Testis (tissue), 3 donors: Measurements from ENCODE around the gene PLCL2. TPM values are rescaled to one million over a fixed set of nuclear protein-coding genes. Genes with fewer than 3 reads are reported as not detected.
A peak's percentile ranks its signal among the peaks of the same experiment; 100 is the strongest.

ENCODE experiments used
- DNase-seq: peaks from one replicate; pipeline ENCODE4 v3.0.0-alpha.2; 2019
- H3K27ac ChIP-seq, 2 donors: fragments of 200-600 bp; sonication (generic); one replicate each; pipeline ENCODE4 v1.5.1; 2019
- H3K27me3 ChIP-seq: fragments of 200-600 bp; sonication (generic); one replicate; pipeline ENCODE4 v1.5.1; 2019
- H3K36me3 ChIP-seq: fragments of 200-600 bp; sonication (generic); one replicate; pipeline ENCODE4 v1.5.1; 2017; ENCODE audit warnings: low read depth; ENCODE audit errors: missing control alignments
- H3K4me1 ChIP-seq: fragments of 200-600 bp; sonication (generic); one replicate; pipeline ENCODE4 v1.5.1; 2019
- H3K4me3 ChIP-seq, 2 donors: fragments of 200-600 bp; sonication (generic); one replicate each; pipeline ENCODE4 v1.5.1; 2017 to 2019
- H3K9me3 ChIP-seq: fragments of 200-600 bp; sonication (generic); one replicate; pipeline ENCODE4 v1.5.1; 2017
- CTCF ChIP-seq, 3 experiments: fragments of 450-650 bp in 2 of 3; fragments of 200-600 bp in 1 of 3; sonication (generic) in 1 of 3; IDR thresholded peaks; one replicate each; pipeline ENCODE4 v1.5.1; 2016 to 2019; ENCODE audit warnings: antibody characterized with exemption in 3 of 3, mild to moderate bottlenecking in 2 of 3, moderate library complexity in 1 of 3
- POLR2A ChIP-seq: fragments of 450-650 bp; IDR thresholded peaks from one replicate; pipeline ENCODE4 v1.6.1; 2017; ENCODE audit warnings: antibody characterized with exemption, mild to moderate bottlenecking, moderate library complexity
- WGBS, 2 donors: methylation state at CpG; one replicate each; pipeline ENCODE4 v1.1.5; 2018; 5-methylcytosine and 5-hydroxymethylcytosine counted together
- intact Hi-C: fragments of 100-400 bp; cut with DNase I; formaldehyde crosslinking; loops from one replicate; pipeline ENCODE4 v1.15.1; 2023; ENCODE audit warnings: low total_unique reads
- polyA plus RNA-seq: library from polyadenylated mRNA; stranded (reverse); fragments of 350-450 nt; fragmentation: Illumina TruSeq; extraction: RNeasy Lipid Tissue Mini Kit (QIAGEN cat#74804); gene quantifications from one replicate; pipeline ENCODE4 v1.2.3, GENCODE V29; 2014; ENCODE audit warnings: low read depth, low replicate concordance; ENCODE audit not compliant: insufficient read depth
- total RNA-seq, 2 donors: library from RNA; depleted of rRNA; stranded (reverse); fragments of >200 nt; gene quantifications; one replicate each; pipeline ENCODE4 v1.2.3, GENCODE V29; 2016

The PLCL2 gene
- total and polyA plus RNA-seq, 3 donors from 2014 or later = 10.7 to 23.0 (median 15.0) TPM

GRCh38 chr3:17070161-17070959, 185.6 kb downstream of the PLCL2 start:
- Histone ChIP-seq H3K4me3 (no peak overlapping the region), H3K27me3 (no peaks in the 10 kb centered on the region), H3K36me3 (no peaks in the 10 kb centered on the region), H3K27ac (no peak overlapping the region), H3K9me3 (no peaks in the 10 kb centered on the region), H3K4me1 (no peaks in the 10 kb centered on the region)
- WGBS, 2 donors = 30 to 45% methylated on average over 5 of the region's 5 CpGs
- intact Hi-C loops = no loop called here
- no peak for TF ChIP-seq POLR2A
- TF ChIP-seq CTCF (IDR thresholded peaks at IDR 0.05) = no peak
- peak; percentile 33 for DNase-seq

- 95 to 100% methylated on average over 1 of the region's 1 CpG for WGBS, 2 donors
- no peak overlapping the region for H3K4me3 ChIP-seq
Measured at GRCh38 chr3:17074559-17074958, 189.8 kb downstream of the PLCL2 start.

GRCh38 chr3:17075358-17075757, 190.6 kb downstream of the PLCL2 start:
- Histone ChIP-seq H3K9me3 (no peaks in the 10 kb centered on the region), H3K4me3 (no peak overlapping the region), H3K4me1 (no peaks in the 10 kb centered on the region), H3K36me3 (no peaks in the 10 kb centered on the region), H3K27me3 (no peaks in the 10 kb centered on the region), H3K27ac (no peak overlapping the region)
- no peak for TF ChIP-seq POLR2A
- DNase-seq = no peak
- WGBS, 2 donors = 95 to 98% methylated on average over 1 of the region's 1 CpG
- intact Hi-C loops = no loop called here

More at GRCh38 chr3:17074559-17074958, 189.8 kb downstream of the PLCL2 start:
- Histone ChIP-seq H3K27ac (no peak overlapping the region), H3K27me3 (no peaks in the 10 kb centered on the region), H3K9me3 (no peaks in the 10 kb centered on the region), H3K36me3 (no peaks in the 10 kb centered on the region), H3K4me1 (no peaks in the 10 kb centered on the region)
- intact Hi-C loops = no loop called here
- TF ChIP-seq POLR2A = no peak
- TF ChIP-seq CTCF (IDR thresholded peaks at IDR 0.05) = no peak
- no peak for DNase-seq

GRCh38 chr3:17075907-17076306, 191.2 kb downstream of the PLCL2 start:
- H3K27me3 ChIP-seq = no peaks in the 10 kb centered on the region
- intact Hi-C loops = no loop called here
- H3K4me3 ChIP-seq = no peak overlapping the region
- WGBS, 2 donors = 90 to 97% methylated on average over 1 of the region's 1 CpG
- no peak overlapping the region for H3K27ac ChIP-seq
- no peaks in the 10 kb centered on the region for H3K9me3 ChIP-seq
- no peaks in the 10 kb centered on the region for H3K36me3 ChIP-seq
- no peak for TF ChIP-seq POLR2A
- TF ChIP-seq CTCF (IDR thresholded peaks at IDR 0.05) = no peak
- DNase-seq = no peak
- no peaks in the 10 kb centered on the region for H3K4me1 ChIP-seq

- Histone ChIP-seq H3K27me3 (no peaks in the 10 kb centered on the region), H3K27ac (peak overlapping the region in 1 of 2 donors; percentile 23), H3K4me1 (no peaks in the 10 kb centered on the region), H3K9me3 (no peaks in the 10 kb centered on the region), H3K36me3 (no peaks in the 10 kb centered on the region), H3K4me3 (no peak overlapping the region)
- TF ChIP-seq CTCF (IDR thresholded peaks at IDR 0.05) (no peak), POLR2A (no peak)
- DNase-seq = no peak
- 37 to 46% methylated on average over 4 of the region's 4 CpGs for WGBS, 2 donors
- intact Hi-C loops = no loop called here
Measured at GRCh38 chr3:17076940-17077605, 192.3 kb downstream of the PLCL2 start.
